OCI-LY7 (cell line): ENCODE results near the gene CPA2.

Experiments used
- CTCF ChIP-seq: fragments of 200-600 bp; sonication (generic); conservative IDR thresholded peaks from 2 replicates; pipeline ENCODE4 v1.5.1; 2014; ENCODE audit warnings: mild to moderate bottlenecking, antibody characterized with exemption, low read length, moderate library complexity, mixed read lengths
- EZH2phosphoT487 ChIP-seq: fragments of 200-600 bp; sonication (generic); IDR thresholded peaks from 2 replicates; pipeline ENCODE4 v1.6.1; 2018; ENCODE audit warnings: low read depth, borderline replicate concordance, mild to moderate bottlenecking, mixed run types, antibody characterized with exemption, low read length, moderate library complexity, mixed read lengths

- TF ChIP-seq CTCF (no peak), EZH2phosphoT487 (no peak)
Observed at GRCh38 chr7:130332259-130333053, 65.8 kb downstream of the CPA2 start.
